H7 (cell line): ENCODE results near the gene DAPK3. TPM values are rescaled to one million over a fixed set of nuclear protein-coding genes. Genes with fewer than 3 reads are reported as not detected.
"Not testable (repeated sequence)": the region's sequence is repeated elsewhere in the genome, so short reads cannot be mapped to it uniquely, and the experiment has no call there.

Source experiments
- DNase-seq: peaks from one replicate; pipeline ENCODE4 v3.0.0; 2012
- H3K27me3 ChIP-seq: 2 replicates; pipeline ENCODE4 v1.6.0; 2011; ENCODE audit warnings: mild to moderate bottlenecking, low read length; ENCODE audit not compliant: control insufficient read depth, insufficient read depth
- H3K36me3 ChIP-seq: replicated peaks from 2 replicates; pipeline ENCODE4 v1.5.1; 2011; ENCODE audit warnings: low read length; ENCODE audit not compliant: control insufficient read depth, insufficient read depth
- H3K4me3 ChIP-seq: 2 replicates; pipeline ENCODE4 v1.5.1; 2011; ENCODE audit warnings: low read depth, mild to moderate bottlenecking, control low read depth, low read length, moderate library complexity; ENCODE audit not compliant: insufficient read depth
- total RNA-seq: library from RNA; depleted of rRNA; stranded (reverse); fragments of >200 nt; shearing (Covaris generic); gene quantifications from 2 replicates; pipeline ENCODE4 v1.2.3, GENCODE V29; 2014; rRNA removed

Gene DAPK3
- total RNA-seq, 1 experiment from 2014 or later = 131 TPM

DNA sequence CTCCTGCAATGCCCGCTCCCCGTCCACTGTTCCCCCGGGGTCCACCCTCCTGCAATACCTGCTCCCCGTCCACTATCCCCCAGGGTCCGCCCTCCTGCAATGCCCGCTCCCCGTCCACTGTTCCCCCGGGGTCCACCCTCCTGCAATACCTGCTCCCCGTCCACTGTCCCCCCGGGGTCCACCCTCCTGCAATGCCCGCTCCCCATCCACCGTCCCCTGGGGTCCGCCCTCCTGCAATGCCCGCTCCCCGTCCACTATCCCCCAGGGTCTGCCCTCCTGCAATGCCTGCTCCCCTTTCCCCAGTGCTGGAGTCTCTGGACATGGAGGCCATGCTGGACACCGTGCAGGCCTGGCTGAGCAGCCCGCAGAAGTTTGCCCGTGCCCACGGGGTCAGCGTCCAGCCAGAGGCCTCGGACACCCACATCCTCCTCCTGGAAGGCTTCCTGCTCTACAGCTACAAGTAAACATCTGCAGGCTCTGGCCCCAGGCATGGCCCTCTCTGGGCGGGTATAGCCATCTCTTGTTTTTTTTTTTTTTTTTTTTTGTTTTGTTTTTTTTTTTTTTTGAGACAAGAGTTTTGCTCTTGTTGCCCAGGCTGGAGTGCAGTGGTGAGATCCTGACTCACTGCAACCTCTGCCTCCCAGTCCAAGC is 32.5 kb downstream of the DAPK3 start:
- not testable (repeated sequence) for H3K4me3 ChIP-seq, H3K27me3 ChIP-seq, H3K36me3 ChIP-seq, DNase-seq

DNA sequence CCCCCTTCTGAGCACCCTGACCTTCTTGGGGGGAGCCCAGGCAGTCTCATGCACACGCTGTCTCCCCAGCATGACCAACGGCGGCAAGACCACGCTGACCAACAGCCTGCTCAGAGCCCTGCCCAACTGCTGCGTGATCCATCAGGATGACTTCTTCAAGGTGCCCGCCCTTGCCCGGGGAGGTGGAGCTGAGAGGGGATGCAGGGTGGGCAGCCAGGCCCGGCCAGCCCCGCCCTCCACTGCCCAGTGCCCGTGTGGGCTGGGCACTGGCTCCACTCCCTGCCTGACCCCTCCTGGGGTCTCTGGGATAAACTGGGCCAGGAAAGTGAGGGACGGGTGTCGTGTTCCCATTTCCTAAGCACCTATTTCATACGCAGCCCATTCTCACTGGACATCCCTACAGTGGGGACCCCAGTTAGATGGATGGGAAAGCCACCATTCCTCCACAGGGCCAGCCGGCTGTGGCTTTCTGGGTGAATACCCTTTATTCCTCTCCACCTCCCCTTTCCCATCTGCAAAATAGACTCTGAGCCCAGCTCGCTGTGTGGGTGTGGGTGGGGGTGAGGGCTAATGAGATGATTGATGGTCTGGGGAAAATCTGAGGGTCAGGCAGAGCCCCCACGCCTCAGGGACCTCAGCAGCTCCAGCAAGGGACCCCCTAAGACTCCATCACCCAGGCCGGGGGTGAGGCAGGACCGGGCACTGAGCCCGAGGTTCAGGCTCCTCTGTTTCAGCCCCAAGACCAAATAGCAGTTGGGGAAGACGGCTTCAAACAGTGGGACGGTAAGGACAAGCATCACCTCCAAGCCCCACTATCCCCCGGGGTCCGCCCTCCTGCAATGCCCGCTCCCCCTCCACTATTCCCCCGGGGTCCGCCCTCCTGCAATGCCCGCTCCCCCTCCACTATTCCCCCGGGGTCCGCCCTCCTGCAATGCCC is 34.1 kb downstream of the DAPK3 start:
- Histone ChIP-seq H3K36me3 (no peaks in the 10 kb centered on the region; the same call in 1 of the 2 replicates), H3K27me3 (no peaks in the 10 kb centered on the region), H3K4me3 (no peak overlapping the region)
- DNase-seq = peak; percentile 48

DNA sequence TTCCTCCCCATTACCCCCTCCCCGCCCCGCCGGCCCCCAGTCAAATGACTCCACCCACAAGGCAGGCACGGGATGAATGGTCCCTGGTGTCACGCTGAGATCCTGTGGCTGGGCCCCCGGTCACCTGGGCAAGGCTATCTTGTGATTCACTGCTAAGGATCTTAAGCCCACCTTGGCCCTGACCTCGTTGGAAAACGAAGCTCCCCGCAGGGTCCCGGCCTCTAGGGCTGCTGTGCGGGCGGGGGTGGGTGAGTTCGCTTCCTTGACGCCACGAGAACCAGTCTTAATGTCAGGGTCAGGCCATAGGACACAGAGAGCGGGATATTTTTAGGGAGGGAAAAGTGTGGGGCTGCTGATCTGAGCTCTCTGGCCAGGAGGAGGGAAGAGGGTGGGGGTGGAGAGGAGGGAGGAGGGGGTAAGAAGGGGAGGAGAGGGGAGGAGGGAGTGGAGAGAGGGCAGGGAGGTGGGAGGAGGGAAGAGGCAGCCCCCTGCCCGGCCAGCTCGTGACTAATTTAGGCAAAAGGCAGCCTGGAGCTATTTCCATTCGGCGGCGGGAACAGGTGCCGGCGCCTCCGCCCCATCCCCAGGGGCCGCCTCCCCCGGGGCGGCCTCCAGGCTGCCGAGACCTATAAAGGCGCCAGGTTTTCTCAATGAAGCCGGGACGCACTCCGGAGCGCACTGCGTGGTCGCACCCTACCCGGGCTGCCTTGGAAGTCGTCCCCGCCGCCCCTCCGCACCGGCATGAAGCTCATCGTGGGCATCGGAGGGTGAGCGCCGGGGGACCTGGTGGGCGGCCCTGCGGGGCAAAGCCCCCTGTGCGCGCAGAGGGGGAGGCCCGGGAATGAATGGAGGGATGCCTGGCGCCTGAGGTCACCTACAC is 37.7 kb downstream of the DAPK3 start, which contains the start of gene NMRK2:
Gene NMRK2 (plus strand): TSS at position 139 of the 880 bp plus-strand sequence. CDS start 603 bp downstream, at position 742.
- DNase-seq = peak; percentile 99
- Histone ChIP-seq H3K4me3 (peak within 1 kb of the TSS; percentile 69), H3K36me3 (no peaks in the 10 kb centered on the region; the same call in 1 of the 2 replicates), H3K27me3 (no peaks in the 10 kb centered on the region)

DNA sequence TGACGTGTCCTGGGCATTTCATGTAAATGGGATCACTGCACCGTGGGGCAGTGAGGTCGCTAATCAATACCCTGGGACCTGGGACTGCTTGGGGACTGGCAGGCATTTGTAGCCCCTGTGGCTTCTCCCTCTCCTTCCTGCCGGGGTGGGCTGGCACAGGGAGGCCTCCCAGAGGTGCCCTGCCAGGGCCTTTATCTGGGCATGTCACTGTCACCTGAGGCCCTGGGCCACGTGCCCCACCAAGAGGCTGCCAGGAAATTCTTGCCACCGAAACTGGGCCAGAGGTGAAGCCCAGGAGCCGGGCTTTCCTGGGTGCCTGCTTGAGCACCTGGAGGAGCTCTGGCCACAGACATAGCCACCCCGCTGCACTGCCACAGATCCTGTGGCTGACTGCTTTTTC is 39.9 kb downstream of the DAPK3 start:
- H3K36me3 ChIP-seq = no peaks in the 10 kb centered on the region
- peak; percentile 45 for DNase-seq
- H3K27me3 ChIP-seq = no peaks in the 10 kb centered on the region
- H3K4me3 ChIP-seq = no peak overlapping the region

DNA sequence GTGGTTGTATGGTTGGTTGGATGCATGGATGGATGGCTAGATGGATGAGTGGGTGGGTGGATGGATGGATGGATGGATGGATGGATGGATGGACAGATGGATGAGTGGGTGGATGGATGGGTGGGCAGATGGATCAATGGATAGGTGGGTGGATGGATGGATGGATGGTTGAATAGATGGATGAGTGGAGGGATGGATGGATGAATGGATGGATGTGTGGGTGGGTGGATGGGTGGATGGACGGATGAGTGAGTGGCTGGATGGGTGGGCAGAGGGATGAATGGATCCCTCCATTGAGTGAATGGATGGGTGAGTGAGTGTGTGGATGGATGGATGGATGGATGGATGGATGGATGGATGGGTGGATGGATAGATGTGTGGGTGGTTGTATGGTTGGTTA is 47.0 kb downstream of the DAPK3 start:
- no peak overlapping the region for H3K4me3 ChIP-seq
- DNase-seq = no peak
- no peaks in the 10 kb centered on the region for H3K27me3 ChIP-seq
- H3K36me3 ChIP-seq = peaks cover 5% of the 10 kb centered on the region

DNA sequence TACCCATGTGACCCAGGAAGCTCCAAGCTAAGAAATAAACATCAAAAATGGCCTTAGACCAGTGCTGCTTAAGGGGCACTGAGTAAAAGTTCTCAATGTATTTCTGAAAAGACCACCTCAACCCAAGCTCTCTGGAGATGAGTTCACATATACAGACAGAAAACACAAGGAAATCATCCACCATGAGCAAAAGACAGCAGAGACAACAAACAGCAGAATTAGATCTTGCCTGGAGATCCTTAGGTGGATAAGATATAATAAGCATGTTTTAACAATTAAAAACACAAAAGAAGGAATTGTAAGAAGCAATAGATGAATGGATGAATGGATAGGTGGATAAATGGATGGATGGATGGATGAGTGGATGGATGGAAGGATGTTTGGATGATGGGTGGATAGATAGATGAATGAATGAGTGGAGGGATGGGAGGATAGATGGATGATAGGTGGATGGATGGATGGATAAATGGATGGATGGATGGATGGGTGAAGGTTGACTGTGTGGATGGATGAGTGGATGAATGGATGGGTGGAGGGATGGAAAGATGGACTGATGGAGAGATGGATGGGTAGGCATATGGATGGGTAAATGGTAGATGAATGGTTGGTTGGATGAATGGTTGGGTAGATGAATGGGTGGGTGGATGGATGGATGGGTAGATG is 47.7 kb downstream of the DAPK3 start:
- no peak overlapping the region for H3K4me3 ChIP-seq
- no peak for DNase-seq
- peaks cover 9% of the 10 kb centered on the region for H3K36me3 ChIP-seq
- no peaks in the 10 kb centered on the region for H3K27me3 ChIP-seq

DNA sequence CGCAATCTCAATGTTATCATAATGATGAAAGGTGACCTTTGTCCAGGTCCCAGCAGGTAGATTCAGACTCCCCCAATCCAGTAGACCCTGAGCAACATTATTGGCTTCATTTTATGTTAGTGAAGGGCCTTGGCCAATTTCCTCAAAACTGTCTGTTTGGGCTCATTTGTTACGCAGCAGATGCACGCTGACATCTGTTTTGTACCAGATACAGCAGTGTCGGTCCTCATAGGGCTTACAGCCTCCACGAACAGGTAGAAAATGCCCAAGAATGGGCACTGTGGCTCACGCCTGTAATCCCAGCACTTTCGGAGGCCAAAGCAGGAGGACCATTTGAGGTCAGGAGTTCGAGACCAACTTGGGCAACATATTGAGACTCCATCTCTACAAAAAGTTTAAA is 51.1 kb downstream of the DAPK3 start:
- no peak for DNase-seq
- Histone ChIP-seq H3K4me3 (no peak overlapping the region), H3K27me3 (no peaks in the 10 kb centered on the region)

DNA sequence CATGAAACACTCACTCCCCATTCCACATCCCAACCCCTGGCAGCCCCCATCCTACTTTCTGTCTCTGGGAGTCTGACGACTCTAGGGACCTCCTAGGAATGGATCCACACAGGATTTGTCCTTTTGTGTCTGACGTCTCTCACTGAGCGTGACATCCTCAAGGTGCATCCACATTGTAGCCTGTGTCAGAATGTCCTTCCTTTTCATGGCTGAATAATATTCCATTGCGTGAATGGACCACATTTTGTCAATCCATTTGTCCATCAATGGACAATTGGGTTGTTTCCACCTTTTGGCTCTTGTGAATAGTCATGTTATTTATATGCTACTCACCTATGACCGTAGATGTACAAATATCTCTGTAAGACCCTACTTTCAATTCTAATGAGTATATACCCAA is 54.9 kb downstream of the DAPK3 start:
- H3K36me3 ChIP-seq = peaks cover 10% of the 10 kb centered on the region
- H3K27me3 ChIP-seq = no peaks in the 10 kb centered on the region
- H3K4me3 ChIP-seq = no peak overlapping the region
- DNase-seq = no peak

More for the DNA sequence above, 51.1 kb downstream of the DAPK3 start:
- peaks cover 10% of the 10 kb centered on the region for H3K36me3 ChIP-seq

DNA sequence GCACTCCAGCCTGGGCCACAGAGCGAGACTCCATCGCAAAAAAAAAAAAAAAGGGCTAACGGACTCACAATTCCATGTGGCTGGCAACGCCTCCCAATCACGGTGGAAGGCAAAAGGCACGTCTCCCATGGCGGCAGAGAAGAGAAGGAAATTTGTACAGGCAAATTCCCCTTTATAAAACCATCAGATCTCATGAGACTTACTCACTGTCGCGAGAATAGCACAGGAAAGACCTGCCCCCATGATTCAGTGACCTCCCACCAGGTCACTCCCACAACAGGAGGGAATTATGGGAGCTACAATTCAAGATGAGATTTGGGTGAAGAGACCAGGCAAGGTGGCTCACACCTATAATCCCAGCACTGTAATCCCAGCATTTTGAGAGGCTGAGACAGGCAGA is 56.7 kb downstream of the DAPK3 start:
- no peak for DNase-seq
- Histone ChIP-seq H3K4me3 (no peak overlapping the region), H3K36me3 (peaks cover 21% of the 10 kb centered on the region), H3K27me3 (no peaks in the 10 kb centered on the region)

DNA sequence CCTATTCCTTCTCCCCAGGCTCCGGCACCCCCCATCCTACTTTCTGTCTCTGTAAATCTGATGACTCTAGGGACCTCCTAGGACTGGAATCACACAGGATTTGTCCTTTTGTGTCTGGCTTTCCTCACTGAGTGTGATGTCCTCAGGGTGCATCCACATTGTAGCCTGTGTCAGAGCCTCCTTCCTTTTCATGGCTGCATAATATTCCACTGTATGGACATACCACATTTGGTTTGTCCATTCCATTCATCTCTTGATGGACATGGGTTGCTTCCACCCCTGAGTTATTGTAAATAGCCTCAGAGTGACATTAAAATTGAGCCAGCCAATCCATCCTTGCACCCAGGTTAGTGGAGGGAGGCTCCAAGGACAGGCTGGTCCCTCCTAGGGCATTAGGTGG is 60.8 kb downstream of the DAPK3 start:
- H3K4me3 ChIP-seq = no peak overlapping the region
- DNase-seq = no peak

More for the DNA sequence above, 60.8 kb downstream of the DAPK3 start:
- Histone ChIP-seq H3K36me3 (peaks cover 18% of the 10 kb centered on the region), H3K27me3 (no peaks in the 10 kb centered on the region)

Other genes starting within 250 kb of the DAPK3 start
- gene APBA3, start 209.4 kb downstream of the DAPK3 start, total RNA-seq = 36.8 and 37.3 TPM in 2 replicates
- 56.3 and 62.1 TPM in 2 replicates for gene MRPL54, start 208.4 kb downstream of the DAPK3 start, total RNA-seq
- gene RAX2, start 198.9 kb downstream of the DAPK3 start, total RNA-seq = not detected in 2 replicates
- gene MATK, start 184.7 kb downstream of the DAPK3 start, total RNA-seq = 19.1 and 22.8 TPM in 2 replicates
- gene ZFR2, start 102.1 kb downstream of the DAPK3 start, total RNA-seq = 21.5 and 36.1 TPM in 2 replicates
- gene ATCAY, start 90.4 kb downstream of the DAPK3 start, total RNA-seq = 10.2 and 17.9 TPM in 2 replicates
- 59.4 and 60.1 TPM in 2 replicates for gene NMRK2, start 38.0 kb downstream of the DAPK3 start, total RNA-seq
- 2,968 and 3,290 TPM in 2 replicates for gene EEF2, start 14.4 kb upstream of the DAPK3 start, total RNA-seq
- 47.9 and 54.4 TPM in 2 replicates for gene PIAS4, start 36.6 kb upstream of the DAPK3 start, total RNA-seq
- 18.3 and 20.8 TPM in 2 replicates for gene ZBTB7A, start 95.8 kb upstream of the DAPK3 start, total RNA-seq
- 221 and 226 TPM in 2 replicates for gene MAP2K2, start 153.0 kb upstream of the DAPK3 start, total RNA-seq
- not detected in 2 replicates for gene CREB3L3, start 182.5 kb upstream of the DAPK3 start, total RNA-seq
- gene SIRT6, start 211.5 kb upstream of the DAPK3 start, total RNA-seq = 23.3 and 25.1 TPM in 2 replicates
- 1.0 and 1.2 TPM in 2 replicates for gene ANKRD24, start 211.6 kb upstream of the DAPK3 start, total RNA-seq